Breast epithelium (tissue), 3 donors: ENCODE data around the gene HOXD4.

ENCODE experiments used
- POLR2A ChIP-seq: fragments of 450-650 bp; IDR thresholded peaks from one replicate; pipeline ENCODE4 v1.6.1; 2016; ENCODE audit warnings: antibody characterized with exemption, mild to moderate bottlenecking, moderate library complexity
- POLR2AphosphoS5 ChIP-seq, 3 donors: sonication (generic); formaldehyde crosslinking; IDR thresholded peaks; one replicate each; pipeline ENCODE4 v1.6.1; 2017; ENCODE audit warnings: antibody characterized with exemption in 3 of 3
- TF ChIP-seq, protein P1 (sequence below), 3 donors: fragments of 450-650 bp; IDR thresholded peaks; one replicate each; pipeline ENCODE4 v1.5.1; 2016 to 2017; ENCODE audit warnings: antibody characterized with exemption in 3 of 3, mild to moderate bottlenecking in 3 of 3, moderate library complexity in 3 of 3

DNA sequence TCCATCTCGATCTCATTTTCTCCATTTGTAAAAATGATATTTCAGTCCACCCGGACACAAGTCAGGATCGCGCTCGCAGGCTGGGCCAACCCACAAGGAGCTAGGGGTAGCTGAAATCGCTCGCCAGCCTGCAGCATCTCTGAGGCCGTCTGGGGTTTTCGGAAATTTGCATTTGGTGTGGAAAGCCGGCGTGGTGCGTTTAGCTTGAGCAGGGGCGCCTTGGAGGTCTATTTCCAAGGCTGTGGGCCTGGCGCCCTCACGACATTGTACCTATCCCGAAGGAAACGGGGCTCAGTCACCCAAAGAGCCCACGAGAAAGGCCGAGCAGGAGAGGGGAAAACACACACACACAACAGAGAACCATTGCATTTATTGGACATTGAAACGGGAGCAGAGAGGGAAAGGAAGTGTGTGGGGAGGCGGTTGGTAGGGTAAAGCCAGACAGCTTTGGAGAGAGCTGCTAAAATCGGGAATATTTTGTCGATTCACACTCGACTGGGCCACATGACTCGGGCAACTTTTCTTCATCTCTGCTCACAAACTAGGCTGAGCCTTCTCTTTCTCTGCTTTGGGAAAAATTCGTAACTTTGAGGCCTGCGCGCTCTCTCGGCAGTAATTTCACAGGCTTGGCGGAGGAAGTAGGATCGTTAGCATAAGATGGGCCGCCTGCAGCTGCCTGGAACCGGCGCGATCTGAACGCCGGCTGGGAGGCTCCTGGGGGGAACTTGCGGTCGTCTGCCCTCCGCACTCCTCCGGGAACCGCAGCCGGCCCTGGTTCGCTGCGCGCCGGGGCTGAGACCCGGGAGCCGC is 23.0 kb upstream of the HOXD4 start:
- TF ChIP-seq, protein P1, sequence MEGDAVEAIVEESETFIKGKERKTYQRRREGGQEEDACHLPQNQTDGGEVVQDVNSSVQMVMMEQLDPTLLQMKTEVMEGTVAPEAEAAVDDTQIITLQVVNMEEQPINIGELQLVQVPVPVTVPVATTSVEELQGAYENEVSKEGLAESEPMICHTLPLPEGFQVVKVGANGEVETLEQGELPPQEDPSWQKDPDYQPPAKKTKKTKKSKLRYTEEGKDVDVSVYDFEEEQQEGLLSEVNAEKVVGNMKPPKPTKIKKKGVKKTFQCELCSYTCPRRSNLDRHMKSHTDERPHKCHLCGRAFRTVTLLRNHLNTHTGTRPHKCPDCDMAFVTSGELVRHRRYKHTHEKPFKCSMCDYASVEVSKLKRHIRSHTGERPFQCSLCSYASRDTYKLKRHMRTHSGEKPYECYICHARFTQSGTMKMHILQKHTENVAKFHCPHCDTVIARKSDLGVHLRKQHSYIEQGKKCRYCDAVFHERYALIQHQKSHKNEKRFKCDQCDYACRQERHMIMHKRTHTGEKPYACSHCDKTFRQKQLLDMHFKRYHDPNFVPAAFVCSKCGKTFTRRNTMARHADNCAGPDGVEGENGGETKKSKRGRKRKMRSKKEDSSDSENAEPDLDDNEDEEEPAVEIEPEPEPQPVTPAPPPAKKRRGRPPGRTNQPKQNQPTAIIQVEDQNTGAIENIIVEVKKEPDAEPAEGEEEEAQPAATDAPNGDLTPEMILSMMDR (IDR thresholded peaks at IDR 0.05): no peak
- TF ChIP-seq POLR2AphosphoS5 (IDR thresholded peaks at IDR 0.05) (no peak), POLR2A (no peak)
